Lower leg skin (tissue), 4 donors: ENCODE measurements around the gene DPP8. TPM values are rescaled to one million over a fixed set of nuclear protein-coding genes. Genes with fewer than 3 reads are reported as not detected.

Experiments
- DNase-seq, 2 donors: peaks; one replicate each; pipeline ENCODE4 v3.0.0-alpha.2; 2019; ENCODE audit warnings: low spot score in 2 of 2
- H3K4me3 ChIP-seq: fragments of 200-600 bp; sonication (generic); 2 replicates; pipeline ENCODE4 v1.5.1; 2017; ENCODE audit warnings: mild to moderate bottlenecking, low read depth; ENCODE audit not compliant: poor library complexity, severe bottlenecking
- CTCF ChIP-seq, 3 donors: fragments of 450-650 bp; IDR thresholded peaks; one replicate each; pipeline ENCODE4 v1.5.1; 2016; ENCODE audit warnings: antibody characterized with exemption in 3 of 3, mild to moderate bottlenecking in 3 of 3, moderate library complexity in 2 of 3
- POLR2A ChIP-seq, 2 donors: fragments of 450-650 bp; IDR thresholded peaks; one replicate each; pipeline ENCODE4 v1.6.1; 2016 to 2017; ENCODE audit warnings: antibody characterized with exemption in 2 of 2, mild to moderate bottlenecking in 1 of 2, moderate library complexity in 1 of 2
- whole genome bisulfite sequencing, 2 donors: methylation state at CpG; one replicate each; pipeline ENCODE4 v1.1.5; 2018; 5-methylcytosine and 5-hydroxymethylcytosine counted together
- intact Hi-C: fragments of 100-400 bp; cut with DNase I; formaldehyde crosslinking; loops from one replicate; pipeline ENCODE4 v1.15.0; 2023; ENCODE audit warnings: low total_unique reads
- total RNA-seq, 4 donors: library from RNA; depleted of rRNA; stranded (reverse); fragments of >200 nt; gene quantifications; one replicate each; pipeline ENCODE4 v1.1.0, GENCODE V29; 2016

The DPP8 gene
- total RNA-seq, 4 donors from 2014 or later, result 23.3 to 35.4 (median 31.1) TPM

- intact Hi-C loops, result no loop called here
- no peak overlapping the region for H3K4me3 ChIP-seq
- TF ChIP-seq POLR2A (IDR thresholded peaks at IDR 0.05) (no peak), CTCF (IDR thresholded peaks at IDR 0.05) (no peak)
- no peak for DNase-seq
- whole genome bisulfite sequencing, 2 donors, result 76 to 81% methylated on average over 7 of the region's 7 CpGs
Observed at GRCh38 chr15:65405791-65406423, 111.6 kb downstream of the DPP8 start.

- no peak overlapping the region for H3K4me3 ChIP-seq
- 81 to 82% methylated on average over 6 of the region's 6 CpGs for WGBS, 2 donors
- TF ChIP-seq CTCF (IDR thresholded peaks at IDR 0.05) (no peak), POLR2A (IDR thresholded peaks at IDR 0.05) (no peak)
- intact Hi-C loops, result no loop called here
- DNase-seq, result no peak
Observed at GRCh38 chr15:65404186-65404872, 113.2 kb downstream of the DPP8 start.

- intact Hi-C loops, result no loop called here
- no peak for DNase-seq
- TF ChIP-seq CTCF (IDR thresholded peaks at IDR 0.05) (no peak), POLR2A (IDR thresholded peaks at IDR 0.05) (no peak)
- WGBS, 2 donors, result 80 to 82% methylated on average over 4 of the region's 4 CpGs
- H3K4me3 ChIP-seq, result no peak overlapping the region
Observed at GRCh38 chr15:65402961-65403360, 114.5 kb downstream of the DPP8 start.

- DNase-seq, result no peak
- intact Hi-C loops, result no loop called here
- TF ChIP-seq CTCF (IDR thresholded peaks at IDR 0.05) (no peak), POLR2A (IDR thresholded peaks at IDR 0.05) (no peak)
- H3K4me3 ChIP-seq, result no peak overlapping the region
- 89 to 95% methylated on average over 8 of the region's 8 CpGs for WGBS, 2 donors
Observed at GRCh38 chr15:65401611-65402240, 115.8 kb downstream of the DPP8 start.

- no peak overlapping the region for H3K4me3 ChIP-seq
- intact Hi-C loops, result no loop called here
- 28 to 31% methylated on average over 10 to 11 of the region's 11 CpGs for WGBS, 2 donors
- peak in 1 of 2 donors; percentile 27 for DNase-seq
- no peak for TF ChIP-seq CTCF (IDR thresholded peaks at IDR 0.05)
- no peak for TF ChIP-seq POLR2A (IDR thresholded peaks at IDR 0.05)
Observed at GRCh38 chr15:65400760-65401610, 116.5 kb downstream of the DPP8 start.
